Measurements from ENCODE around the gene KLHL33. TPM values are rescaled to one million over a fixed set of nuclear protein-coding genes. Genes with fewer than 3 reads are reported as not detected.
"Not testable (repeated sequence)": the region's sequence is repeated elsewhere in the genome, so short reads cannot be mapped to it uniquely, and the experiment has no call there.

KLHL33 gene
- total RNA-seq, 1 donor from 2014 or later, result 0.08 TPM

- H3K36me3 ChIP-seq (ENCODE audit: control insufficient read depth, insufficient read depth, low read length), result peaks cover 3% of the 10 kb centered on the region
- no peaks in the 10 kb centered on the region for H3K27me3 ChIP-seq (ENCODE audit: control insufficient read depth, insufficient read depth, low read length)
- H3K4me3 ChIP-seq (ENCODE audit: low read depth, low read length), result peak within 1 kb of the TSS; percentile 69
- peak; percentile 90 for DNase-seq (ENCODE audit: low read depth)
- no peak for TF ChIP-seq CTCF (IDR thresholded peaks at IDR 0.05; ENCODE audit: insufficient read depth, low read length, poor library complexity, severe bottlenecking)
Observed at GRCh38 chr14:20454516-20455354, 18.8 kb upstream of the KLHL33 start, which contains the start of the genes APEX1 and OSGEP. Gene APEX1 (plus strand): TSS chr14:20455226. CDS start chr14:20455646, 420 bp downstream. Gene OSGEP (minus strand): TSS chr14:20454812. CDS start chr14:20454683, 129 bp downstream.

- not testable (repeated sequence) for H3K4me3 ChIP-seq (ENCODE audit: low read depth, low read length); H3K36me3 ChIP-seq (ENCODE audit: control insufficient read depth, insufficient read depth, low read length); H3K27me3 ChIP-seq (ENCODE audit: control insufficient read depth, insufficient read depth, low read length); DNase-seq (ENCODE audit: low read depth)
Observed at GRCh38 chr14:20452831-20453230, 16.9 kb upstream of the KLHL33 start.

GRCh38 chr14:20446889-20447288 lies 10.9 kb upstream of the KLHL33 start:
- Histone ChIP-seq H3K36me3 (ENCODE audit: control insufficient read depth, insufficient read depth, low read length) (peaks cover 1% of the 10 kb centered on the region), H3K4me3 (ENCODE audit: low read depth, low read length) (no peak overlapping the region), H3K27me3 (ENCODE audit: control insufficient read depth, insufficient read depth, low read length) (no peaks in the 10 kb centered on the region)
- no peak for TF ChIP-seq CTCF (IDR thresholded peaks at IDR 0.05; ENCODE audit: insufficient read depth, low read length, poor library complexity, severe bottlenecking)
- DNase-seq (ENCODE audit: low read depth), result no peak

GRCh38 chr14:20443650-20444049 lies 7.7 kb upstream of the KLHL33 start:
- not testable (repeated sequence) for H3K4me3 ChIP-seq (ENCODE audit: low read depth, low read length); H3K36me3 ChIP-seq (ENCODE audit: control insufficient read depth, insufficient read depth, low read length); DNase-seq (ENCODE audit: low read depth); H3K27me3 ChIP-seq (ENCODE audit: control insufficient read depth, insufficient read depth, low read length)

GRCh38 chr14:20441461-20441860 lies 5.5 kb upstream of the KLHL33 start:
- no peak for TF ChIP-seq CTCF (IDR thresholded peaks at IDR 0.05; ENCODE audit: insufficient read depth, low read length, poor library complexity, severe bottlenecking)
- Histone ChIP-seq H3K27me3 (ENCODE audit: control insufficient read depth, insufficient read depth, low read length) (no peaks in the 10 kb centered on the region), H3K36me3 (ENCODE audit: control insufficient read depth, insufficient read depth, low read length) (no peaks in the 10 kb centered on the region), H3K4me3 (ENCODE audit: low read depth, low read length) (no peak overlapping the region)
- DNase-seq (ENCODE audit: low read depth), result no peak

GRCh38 chr14:20440882-20441281 lies 4.9 kb upstream of the KLHL33 start:
- no peak for DNase-seq (ENCODE audit: low read depth)
- H3K4me3 ChIP-seq (ENCODE audit: low read depth, low read length), result no peak overlapping the region
- H3K36me3 ChIP-seq (ENCODE audit: control insufficient read depth, insufficient read depth, low read length), result no peaks in the 10 kb centered on the region
- peak; percentile 10 for TF ChIP-seq CTCF (IDR thresholded peaks at IDR 0.05; ENCODE audit: insufficient read depth, low read length, poor library complexity, severe bottlenecking)
- no peaks in the 10 kb centered on the region for H3K27me3 ChIP-seq (ENCODE audit: control insufficient read depth, insufficient read depth, low read length)

GRCh38 chr14:20440465-20440864 lies 4.5 kb upstream of the KLHL33 start:
- H3K36me3 ChIP-seq (ENCODE audit: control insufficient read depth, insufficient read depth, low read length), result no peaks in the 10 kb centered on the region
- H3K27me3 ChIP-seq (ENCODE audit: control insufficient read depth, insufficient read depth, low read length), result peaks cover 3% of the 10 kb centered on the region
- no peak overlapping the region for H3K4me3 ChIP-seq (ENCODE audit: low read depth, low read length)
- no peak for DNase-seq (ENCODE audit: low read depth)
- TF ChIP-seq CTCF (IDR thresholded peaks at IDR 0.05; ENCODE audit: insufficient read depth, low read length, poor library complexity, severe bottlenecking), result no peak
